Measurements from ENCODE around the gene GCFC2. TPM values are rescaled to one million over a fixed set of nuclear protein-coding genes. Genes with fewer than 3 reads are reported as not detected.

GCFC2 gene
- total RNA-seq, 1 experiment from 2014 or later: 22.5 TPM

DNA sequence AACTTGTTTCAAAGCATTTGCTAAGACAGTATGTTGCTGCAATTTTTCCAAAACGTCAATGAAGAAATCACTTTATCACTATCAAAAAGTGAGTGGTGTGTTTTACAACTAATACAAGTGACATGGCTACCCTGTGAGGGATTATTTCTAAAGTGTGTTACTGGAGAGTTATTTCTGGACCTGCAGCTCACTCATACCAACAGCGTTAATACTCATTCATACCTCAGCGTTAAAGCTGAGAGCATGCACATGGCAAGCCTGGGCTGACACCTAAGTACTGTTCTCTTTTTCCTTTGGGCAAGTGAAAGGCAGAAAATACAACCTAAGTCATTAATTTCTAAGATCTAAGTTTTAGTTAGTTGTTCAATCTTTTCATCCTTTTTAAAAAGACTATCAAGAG is 77.1 kb downstream of the GCFC2 start:
- Histone ChIP-seq H3K4me3 (ENCODE audit: low read depth, low read length) (no peak overlapping the region), H3K27me3 (replicated peaks; ENCODE audit: control insufficient read depth, insufficient read depth, low read length) (no peaks in the 10 kb centered on the region; the same call in 1 of the 2 replicates), H3K36me3 (ENCODE audit: control insufficient read depth, insufficient read depth, low read length) (no peaks in the 10 kb centered on the region), H3K9me3 (peaks cover 5% of the 10 kb centered on the region; the same call in 1 of the 2 replicates), H3K4me1 (no peaks in the 10 kb centered on the region)
- no peak for TF ChIP-seq CTCF (IDR thresholded peaks at IDR 0.05; ENCODE audit: insufficient read depth in 1 of 2, low read depth in 1 of 2, low read length in 1 of 2, severe bottlenecking in 1 of 2, unreplicated experiment in 1 of 2)
- Mint-ChIP-seq H3K36me3 (ENCODE audit: insufficient read depth, unreplicated experiment) (no peaks in the 10 kb centered on the region), H3K27ac (ENCODE audit: unreplicated experiment) (no peak overlapping the region), H3K4me1 (ENCODE audit: low read depth, unreplicated experiment) (peaks cover 9% of the 10 kb centered on the region), H3K27me3 (ENCODE audit: insufficient read depth, unreplicated experiment) (peaks cover 11% of the 10 kb centered on the region), H3K4me3 (ENCODE audit: unreplicated experiment) (no peak overlapping the region), H3K9me3 (ENCODE audit: unreplicated experiment) (no peaks in the 10 kb centered on the region)
- intact Hi-C loops (cut with micrococcal nuclease; ENCODE audit: unreplicated experiment): no loop called here
- CTCF ChIA-PET: no interaction called here
- no peak for DNase-seq
- POLR2A ChIA-PET: interaction anchor here (0.6 kb wide), 1 partner anchor 63 kb away, joined by 4 read pairs; no protein-coding TSS in a partner anchor
- no TSS peak for BruUV-seq (replicated peaks)

DNA sequence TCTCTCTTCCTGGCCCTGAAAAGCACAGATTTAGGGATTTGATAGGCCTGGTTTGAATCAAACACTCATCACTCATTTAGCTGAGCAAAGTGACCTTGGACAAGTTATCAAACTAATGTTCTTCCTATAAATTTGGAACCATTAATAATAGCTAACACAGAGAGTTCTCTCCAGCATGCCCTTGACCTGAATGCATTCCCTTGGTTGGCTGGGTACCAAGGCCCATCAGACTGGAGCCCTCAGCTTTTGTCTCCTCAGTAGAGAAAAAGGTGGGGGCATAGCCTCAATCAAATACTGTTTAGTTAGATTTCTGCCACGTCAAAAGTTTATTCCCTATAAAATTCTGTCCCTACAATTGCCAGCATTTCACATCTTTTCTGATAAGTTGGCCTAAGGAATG is 77.9 kb downstream of the GCFC2 start:
- POLR2A ChIA-PET: no interaction called here
- H3K4me3 Mint-ChIP-seq (ENCODE audit: unreplicated experiment): no peak overlapping the region
- H3K36me3 ChIP-seq (ENCODE audit: control insufficient read depth, insufficient read depth, low read length): no peaks in the 10 kb centered on the region
- H3K27ac Mint-ChIP-seq (ENCODE audit: unreplicated experiment): no peak overlapping the region
- CTCF ChIA-PET: no interaction called here
- peaks cover 5% of the 10 kb centered on the region; the same call in 1 of the 2 replicates for H3K9me3 ChIP-seq
- H3K27me3 Mint-ChIP-seq (ENCODE audit: insufficient read depth, unreplicated experiment): peaks cover 10% of the 10 kb centered on the region
- no peak overlapping the region for H3K4me3 ChIP-seq (ENCODE audit: low read depth, low read length)
- H3K4me1 Mint-ChIP-seq (ENCODE audit: low read depth, unreplicated experiment): peaks cover 9% of the 10 kb centered on the region
- intact Hi-C loops (cut with micrococcal nuclease; ENCODE audit: unreplicated experiment): no loop called here
- no peak for TF ChIP-seq CTCF (IDR thresholded peaks at IDR 0.05; ENCODE audit: insufficient read depth in 1 of 2, low read depth in 1 of 2, low read length in 1 of 2, severe bottlenecking in 1 of 2, unreplicated experiment in 1 of 2)
- no peak for DNase-seq
- no peaks in the 10 kb centered on the region; the same call in 1 of the 2 replicates for H3K27me3 ChIP-seq (replicated peaks; ENCODE audit: control insufficient read depth, insufficient read depth, low read length)
- H3K36me3 Mint-ChIP-seq (ENCODE audit: insufficient read depth, unreplicated experiment): no peaks in the 10 kb centered on the region
- H3K9me3 Mint-ChIP-seq (ENCODE audit: unreplicated experiment): no peaks in the 10 kb centered on the region
- BruUV-seq (replicated peaks): no TSS peak
- no peaks in the 10 kb centered on the region for H3K4me1 ChIP-seq

DNA sequence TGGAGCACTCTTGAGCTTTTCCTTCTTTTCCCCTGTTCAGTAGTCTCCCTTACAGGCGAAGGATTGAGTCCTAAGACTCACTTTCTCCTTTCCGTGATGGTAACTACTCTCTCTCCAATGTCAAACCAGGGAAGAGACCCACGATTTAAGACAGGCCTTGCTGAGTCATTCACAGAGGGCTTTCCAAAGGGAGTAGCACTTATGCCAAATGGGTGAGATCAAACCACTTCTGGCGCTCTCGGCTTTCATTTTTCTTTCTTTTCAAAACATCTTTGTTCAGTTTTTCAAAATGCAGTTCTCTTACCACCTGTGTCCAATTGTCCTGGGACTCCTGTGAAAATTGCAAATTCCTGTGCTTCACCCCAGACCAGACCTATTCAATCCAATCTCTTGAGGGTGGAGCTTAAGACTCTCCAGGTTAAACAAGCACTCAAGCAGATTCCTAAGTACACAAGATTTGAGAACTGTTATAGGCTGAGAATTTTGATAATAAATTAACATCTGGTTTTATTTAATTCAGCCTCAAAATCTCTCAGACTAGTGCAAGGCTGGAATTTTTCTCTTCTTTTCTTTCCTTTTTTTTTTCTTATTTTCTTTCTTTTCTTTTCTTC is 78.5 kb downstream of the GCFC2 start:
- no peaks in the 10 kb centered on the region for H3K9me3 Mint-ChIP-seq (ENCODE audit: unreplicated experiment)
- no peaks in the 10 kb centered on the region for H3K36me3 ChIP-seq (ENCODE audit: control insufficient read depth, insufficient read depth, low read length)
- H3K9me3 ChIP-seq: peaks cover 5% of the 10 kb centered on the region; the same call in 1 of the 2 replicates
- no peaks in the 10 kb centered on the region for H3K4me1 ChIP-seq
- no peaks in the 10 kb centered on the region; the same call in 1 of the 2 replicates for H3K27me3 ChIP-seq (replicated peaks; ENCODE audit: control insufficient read depth, insufficient read depth, low read length)
- peak overlapping the region; percentile 29 for H3K27ac Mint-ChIP-seq (ENCODE audit: unreplicated experiment)
- BruUV-seq (replicated peaks): no TSS peak
- TF ChIP-seq CTCF (IDR thresholded peaks at IDR 0.05; ENCODE audit: insufficient read depth in 1 of 2, low read depth in 1 of 2, low read length in 1 of 2, severe bottlenecking in 1 of 2, unreplicated experiment in 1 of 2): no peak
- intact Hi-C loops (cut with micrococcal nuclease; ENCODE audit: unreplicated experiment): no loop called here
- no peak overlapping the region for H3K4me3 ChIP-seq (ENCODE audit: low read depth, low read length)
- H3K4me3 Mint-ChIP-seq (ENCODE audit: unreplicated experiment): no peak overlapping the region
- peaks cover 9% of the 10 kb centered on the region for H3K4me1 Mint-ChIP-seq (ENCODE audit: low read depth, unreplicated experiment)
- ChIA-PET POLR2A (no interaction called here), CTCF (no interaction called here)
- no peaks in the 10 kb centered on the region for H3K36me3 Mint-ChIP-seq (ENCODE audit: insufficient read depth, unreplicated experiment)
- no peak for DNase-seq
- peaks cover 5% of the 10 kb centered on the region for H3K27me3 Mint-ChIP-seq (ENCODE audit: insufficient read depth, unreplicated experiment)
